HepG2 (cell line): ENCODE results near the gene RPE. TPM values are rescaled to one million over a fixed set of nuclear protein-coding genes. Genes with fewer than 3 reads are reported as not detected.

Experiments used
- GATA4 ChIP-seq: sonication (generic); IDR thresholded peaks from 2 replicates; pipeline ENCODE4 v1.6.1; 2016; ENCODE audit warnings: antibody characterized with exemption, low read depth, borderline replicate concordance
- HCFC1 ChIP-seq: fragments of 150-350 bp; IDR thresholded peaks from 2 replicates; pipeline ENCODE4 v1.6.1; 2014; ENCODE audit warnings: low read depth, low read length
- KDM3A ChIP-seq: IDR thresholded peaks from 2 replicates; pipeline ENCODE4 v1.6.1; 2018; ENCODE audit warnings: low read depth, missing compliant biosample characterization
- LCORL ChIP-seq, 2 experiments: fragments of 450-650 bp in 1 of 2; sonication (generic) in 1 of 2; formaldehyde crosslinking in 1 of 2; IDR thresholded peaks; 2 replicates each; pipeline versions ENCODE4 v1.5.0 to v1.6.1; 2017 to 2020; ENCODE audit warnings: antibody characterized with exemption in 1 of 2, missing genetic modification reagents in 1 of 2
- PHF20 ChIP-seq: sonication (generic); formaldehyde crosslinking; IDR thresholded peaks from 2 replicates; pipeline ENCODE4 v1.5.0; 2020; ENCODE audit warnings: mild to moderate bottlenecking, missing genetic modification reagents
- ZNF160 ChIP-seq: sonication (generic); formaldehyde crosslinking; IDR thresholded peaks from 2 replicates; pipeline ENCODE4 v1.8.0; 2022; ENCODE audit warnings: mild to moderate bottlenecking, inconsistent platforms, missing genetic modification reagents
- ZNF556 ChIP-seq: sonication (generic); formaldehyde crosslinking; IDR thresholded peaks from 2 replicates; pipeline ENCODE4 v1.4.0; 2020; ENCODE audit warnings: mild to moderate bottlenecking, missing genetic modification reagents, borderline replicate concordance
- ZNF629 ChIP-seq: sonication (generic); formaldehyde crosslinking; conservative IDR thresholded peaks from 2 replicates; pipeline ENCODE4 v1.5.0; 2020; ENCODE audit warnings: missing genetic modification reagents
- ZNF879 ChIP-seq: sonication (generic); formaldehyde crosslinking; IDR thresholded peaks from 2 replicates; pipeline ENCODE4 v1.8.1; 2023; ENCODE audit warnings: missing genetic modification reagents
- ZSCAN12 ChIP-seq: sonication (generic); formaldehyde crosslinking; IDR thresholded peaks from 2 replicates; pipeline ENCODE4 v1.9.0; 2021; ENCODE audit warnings: mild to moderate bottlenecking, missing genetic modification reagents
- polyA plus RNA-seq, 8 experiments: library from polyadenylated mRNA; depleted of rRNA in 3 of 8; stranded (reverse) in 7 of 8; unstranded in 1 of 8; fragments of >200 nt; fragmentation: Illumina TruSeq in 4 of 8; extraction: Trizol in 4 of 8; gene quantifications; 2 replicates each; pipeline versions ENCODE4 v1.2.1 to v1.2.3, GENCODE V29; 2011 to 2016; ENCODE audit warnings: low read depth in 4 of 8, missing spikeins in 1 of 8, mixed read lengths in 1 of 8; ENCODE audit not compliant: insufficient read depth in 1 of 8
- total RNA-seq, 5 experiments: library from RNA; depleted of rRNA; stranded (reverse); fragments of >200 nt; fragmentation: Illumina TruSeq; extraction: Trizol; gene quantifications; 2 replicates each; pipeline ENCODE4 v1.2.3, GENCODE V29; 2016; ENCODE audit warnings: low read depth in 1 of 5
- TF ChIP-seq, protein P1 (sequence below): sonication (generic); formaldehyde crosslinking; IDR thresholded peaks from 2 replicates; pipeline ENCODE4 v1.4.0; 2020; ENCODE audit warnings: missing genetic modification reagents, borderline replicate concordance
- TF ChIP-seq, protein P2 (sequence below): sonication (generic); formaldehyde crosslinking; IDR thresholded peaks from 2 replicates; pipeline ENCODE4 v1.5.0; 2020; ENCODE audit warnings: missing genetic modification reagents
- TF ChIP-seq, protein P3 (sequence below): sonication (generic); formaldehyde crosslinking; IDR thresholded peaks from 2 replicates; pipeline ENCODE4 v1.4.0; 2020; ENCODE audit warnings: missing genetic modification reagents, borderline replicate concordance
- TF ChIP-seq, protein P4 (sequence below): sonication (generic); formaldehyde crosslinking; IDR thresholded peaks from 2 replicates; pipeline ENCODE4 v1.8.0; 2022; ENCODE audit warnings: mild to moderate bottlenecking, missing genetic modification reagents; ENCODE audit not compliant: insufficient replicate concordance
- TF ChIP-seq, protein P5 (sequence below): sonication (generic); formaldehyde crosslinking; IDR thresholded peaks from 2 replicates; pipeline ENCODE4 v1.8.1; 2023; ENCODE audit warnings: mild to moderate bottlenecking, missing genetic modification reagents

The RPE gene
- total and polyA plus RNA-seq, 2 of the 13 experiments (the other 11 are each of a cell fraction or from before 2014, with no cell fraction given): 72.3 to 107 TPM

DNA sequence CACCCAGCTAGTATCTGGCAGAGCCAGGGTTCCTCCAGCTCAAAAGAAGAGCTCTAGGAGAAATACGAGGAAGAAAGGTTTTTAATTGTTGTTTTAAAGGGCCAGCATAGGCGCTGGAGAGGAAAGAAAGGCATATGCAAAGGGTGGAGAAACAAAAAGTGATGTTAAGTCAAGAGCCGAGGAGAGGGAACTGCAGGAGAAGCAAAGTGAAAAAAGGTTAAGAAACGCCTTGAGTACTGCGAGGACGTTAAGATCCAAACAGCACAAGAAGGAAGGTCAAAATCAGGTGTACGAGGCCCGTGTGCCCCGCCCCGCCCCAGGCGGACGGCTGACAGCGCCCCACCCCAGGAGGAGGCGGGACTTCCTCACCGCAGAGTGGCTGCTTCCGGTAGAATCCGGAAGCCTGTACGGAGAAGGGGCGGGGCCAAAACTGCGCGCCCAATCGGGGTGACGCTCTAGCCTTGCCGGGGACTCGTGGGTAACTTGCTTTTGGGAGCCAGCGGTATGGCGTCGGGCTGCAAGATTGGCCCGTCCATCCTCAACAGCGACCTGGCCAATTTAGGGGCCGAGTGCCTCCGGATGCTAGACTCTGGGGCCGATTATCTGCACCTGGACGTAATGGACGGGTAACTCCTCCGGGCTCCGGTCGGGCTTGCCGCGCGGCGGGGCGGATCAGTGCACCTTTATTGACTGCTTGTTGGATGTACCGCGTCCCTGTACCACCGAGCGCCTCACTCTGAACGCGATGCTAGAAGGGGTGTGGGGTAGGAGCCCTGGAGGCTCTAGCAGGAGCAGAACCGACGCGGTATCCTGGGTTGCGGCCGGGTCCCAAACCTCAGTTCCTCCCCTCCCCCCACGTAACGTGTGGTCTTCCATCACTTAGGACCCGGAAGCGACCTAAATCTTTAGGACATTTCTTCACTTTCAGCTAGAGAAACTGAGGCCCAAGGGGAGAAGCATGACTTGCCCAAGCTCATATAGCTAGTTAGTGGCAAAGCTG, at the start of gene RPE (continued):
- TF ChIP-seq, protein P1, sequence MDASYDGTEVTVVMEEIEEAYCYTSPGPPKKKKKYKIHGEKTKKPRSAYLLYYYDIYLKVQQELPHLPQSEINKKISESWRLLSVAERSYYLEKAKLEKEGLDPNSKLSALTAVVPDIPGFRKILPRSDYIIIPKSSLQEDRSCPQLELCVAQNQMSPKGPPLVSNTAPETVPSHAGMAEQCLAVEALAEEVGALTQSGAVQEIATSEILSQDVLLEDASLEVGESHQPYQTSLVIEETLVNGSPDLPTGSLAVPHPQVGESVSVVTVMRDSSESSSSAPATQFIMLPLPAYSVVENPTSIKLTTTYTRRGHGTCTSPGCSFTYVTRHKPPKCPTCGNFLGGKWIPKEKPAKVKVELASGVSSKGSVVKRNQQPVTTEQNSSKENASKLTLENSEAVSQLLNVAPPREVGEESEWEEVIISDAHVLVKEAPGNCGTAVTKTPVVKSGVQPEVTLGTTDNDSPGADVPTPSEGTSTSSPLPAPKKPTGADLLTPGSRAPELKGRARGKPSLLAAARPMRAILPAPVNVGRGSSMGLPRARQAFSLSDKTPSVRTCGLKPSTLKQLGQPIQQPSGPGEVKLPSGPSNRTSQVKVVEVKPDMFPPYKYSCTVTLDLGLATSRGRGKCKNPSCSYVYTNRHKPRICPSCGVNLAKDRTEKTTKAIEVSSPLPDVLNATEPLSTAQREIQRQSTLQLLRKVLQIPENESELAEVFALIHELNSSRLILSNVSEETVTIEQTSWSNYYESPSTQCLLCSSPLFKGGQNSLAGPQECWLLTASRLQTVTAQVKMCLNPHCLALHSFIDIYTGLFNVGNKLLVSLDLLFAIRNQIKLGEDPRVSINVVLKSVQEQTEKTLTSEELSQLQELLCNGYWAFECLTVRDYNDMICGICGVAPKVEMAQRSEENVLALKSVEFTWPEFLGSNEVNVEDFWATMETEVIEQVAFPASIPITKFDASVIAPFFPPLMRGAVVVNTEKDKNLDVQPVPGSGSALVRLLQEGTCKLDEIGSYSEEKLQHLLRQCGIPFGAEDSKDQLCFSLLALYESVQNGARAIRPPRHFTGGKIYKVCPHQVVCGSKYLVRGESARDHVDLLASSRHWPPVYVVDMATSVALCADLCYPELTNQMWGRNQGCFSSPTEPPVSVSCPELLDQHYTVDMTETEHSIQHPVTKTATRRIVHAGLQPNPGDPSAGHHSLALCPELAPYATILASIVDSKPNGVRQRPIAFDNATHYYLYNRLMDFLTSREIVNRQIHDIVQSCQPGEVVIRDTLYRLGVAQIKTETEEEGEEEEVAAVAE (CRISPR knock-in tag): no peak; the same call in 1 of the 2 replicates
- TF ChIP-seq KDM3A (CRISPR knock-in tag) (peak; percentile 73; the same call in 1 of the 2 replicates), GATA4 (no peak), ZNF556 (CRISPR knock-in tag) (peak; percentile 89; the same call in 1 of the 2 replicates), PHF20 (CRISPR knock-in tag) (peak; percentile 94), ZNF879 (0 out of 2 replicates have a peak, but pooled peaks have one; percentile 76), ZSCAN12 (CRISPR knock-in tag) (peak; percentile 75; the same call in 1 of the 2 replicates), ZNF160 (CRISPR knock-in tag) (peak; percentile 22; the same call in 1 of the 2 replicates), ZNF629 (no peak), HCFC1 (peak; percentile 35; the same call in 1 of the 2 replicates), LCORL (IDR thresholded peaks at IDR 0.05) (peak; percentile 82; the same call in 1 of the 2 replicates), LCORL (CRISPR knock-in tag; IDR thresholded peaks at IDR 0.05) (peak; percentile 79)
- TF ChIP-seq, protein P2, sequence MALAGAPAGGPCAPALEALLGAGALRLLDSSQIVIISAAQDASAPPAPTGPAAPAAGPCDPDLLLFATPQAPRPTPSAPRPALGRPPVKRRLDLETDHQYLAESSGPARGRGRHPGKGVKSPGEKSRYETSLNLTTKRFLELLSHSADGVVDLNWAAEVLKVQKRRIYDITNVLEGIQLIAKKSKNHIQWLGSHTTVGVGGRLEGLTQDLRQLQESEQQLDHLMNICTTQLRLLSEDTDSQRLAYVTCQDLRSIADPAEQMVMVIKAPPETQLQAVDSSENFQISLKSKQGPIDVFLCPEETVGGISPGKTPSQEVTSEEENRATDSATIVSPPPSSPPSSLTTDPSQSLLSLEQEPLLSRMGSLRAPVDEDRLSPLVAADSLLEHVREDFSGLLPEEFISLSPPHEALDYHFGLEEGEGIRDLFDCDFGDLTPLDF: peak; percentile 92
- TF ChIP-seq, protein P3, sequence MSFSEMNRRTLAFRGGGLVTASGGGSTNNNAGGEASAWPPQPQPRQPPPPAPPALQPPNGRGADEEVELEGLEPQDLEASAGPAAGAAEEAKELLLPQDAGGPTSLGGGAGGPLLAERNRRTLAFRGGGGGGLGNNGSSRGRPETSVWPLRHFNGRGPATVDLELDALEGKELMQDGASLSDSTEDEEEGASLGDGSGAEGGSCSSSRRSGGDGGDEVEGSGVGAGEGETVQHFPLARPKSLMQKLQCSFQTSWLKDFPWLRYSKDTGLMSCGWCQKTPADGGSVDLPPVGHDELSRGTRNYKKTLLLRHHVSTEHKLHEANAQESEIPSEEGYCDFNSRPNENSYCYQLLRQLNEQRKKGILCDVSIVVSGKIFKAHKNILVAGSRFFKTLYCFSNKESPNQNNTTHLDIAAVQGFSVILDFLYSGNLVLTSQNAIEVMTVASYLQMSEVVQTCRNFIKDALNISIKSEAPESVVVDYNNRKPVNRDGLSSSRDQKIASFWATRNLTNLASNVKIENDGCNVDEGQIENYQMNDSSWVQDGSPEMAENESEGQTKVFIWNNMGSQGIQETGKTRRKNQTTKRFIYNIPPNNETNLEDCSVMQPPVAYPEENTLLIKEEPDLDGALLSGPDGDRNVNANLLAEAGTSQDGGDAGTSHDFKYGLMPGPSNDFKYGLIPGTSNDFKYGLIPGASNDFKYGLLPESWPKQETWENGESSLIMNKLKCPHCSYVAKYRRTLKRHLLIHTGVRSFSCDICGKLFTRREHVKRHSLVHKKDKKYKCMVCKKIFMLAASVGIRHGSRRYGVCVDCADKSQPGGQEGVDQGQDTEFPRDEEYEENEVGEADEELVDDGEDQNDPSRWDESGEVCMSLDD (CRISPR knock-in tag): no peak
- TF ChIP-seq, protein P4, sequence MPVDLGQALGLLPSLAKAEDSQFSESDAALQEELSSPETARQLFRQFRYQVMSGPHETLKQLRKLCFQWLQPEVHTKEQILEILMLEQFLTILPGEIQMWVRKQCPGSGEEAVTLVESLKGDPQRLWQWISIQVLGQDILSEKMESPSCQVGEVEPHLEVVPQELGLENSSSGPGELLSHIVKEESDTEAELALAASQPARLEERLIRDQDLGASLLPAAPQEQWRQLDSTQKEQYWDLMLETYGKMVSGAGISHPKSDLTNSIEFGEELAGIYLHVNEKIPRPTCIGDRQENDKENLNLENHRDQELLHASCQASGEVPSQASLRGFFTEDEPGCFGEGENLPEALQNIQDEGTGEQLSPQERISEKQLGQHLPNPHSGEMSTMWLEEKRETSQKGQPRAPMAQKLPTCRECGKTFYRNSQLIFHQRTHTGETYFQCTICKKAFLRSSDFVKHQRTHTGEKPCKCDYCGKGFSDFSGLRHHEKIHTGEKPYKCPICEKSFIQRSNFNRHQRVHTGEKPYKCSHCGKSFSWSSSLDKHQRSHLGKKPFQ (CRISPR knock-in tag): no peak
- TF ChIP-seq, protein P5, sequence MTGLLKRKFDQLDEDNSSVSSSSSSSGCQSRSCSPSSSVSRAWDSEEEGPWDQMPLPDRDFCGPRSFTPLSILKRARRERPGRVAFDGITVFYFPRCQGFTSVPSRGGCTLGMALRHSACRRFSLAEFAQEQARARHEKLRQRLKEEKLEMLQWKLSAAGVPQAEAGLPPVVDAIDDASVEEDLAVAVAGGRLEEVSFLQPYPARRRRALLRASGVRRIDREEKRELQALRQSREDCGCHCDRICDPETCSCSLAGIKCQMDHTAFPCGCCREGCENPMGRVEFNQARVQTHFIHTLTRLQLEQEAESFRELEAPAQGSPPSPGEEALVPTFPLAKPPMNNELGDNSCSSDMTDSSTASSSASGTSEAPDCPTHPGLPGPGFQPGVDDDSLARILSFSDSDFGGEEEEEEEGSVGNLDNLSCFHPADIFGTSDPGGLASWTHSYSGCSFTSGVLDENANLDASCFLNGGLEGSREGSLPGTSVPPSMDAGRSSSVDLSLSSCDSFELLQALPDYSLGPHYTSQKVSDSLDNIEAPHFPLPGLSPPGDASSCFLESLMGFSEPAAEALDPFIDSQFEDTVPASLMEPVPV (CRISPR knock-in tag): no peak; the same call in 1 of the 2 replicates
